ENCODE results near the gene KIRREL2.
"Not testable (repeated sequence)": the region's sequence is repeated elsewhere in the genome, so short reads cannot be mapped to it uniquely, and the experiment has no call there.

Gene KIRREL2

DNA sequence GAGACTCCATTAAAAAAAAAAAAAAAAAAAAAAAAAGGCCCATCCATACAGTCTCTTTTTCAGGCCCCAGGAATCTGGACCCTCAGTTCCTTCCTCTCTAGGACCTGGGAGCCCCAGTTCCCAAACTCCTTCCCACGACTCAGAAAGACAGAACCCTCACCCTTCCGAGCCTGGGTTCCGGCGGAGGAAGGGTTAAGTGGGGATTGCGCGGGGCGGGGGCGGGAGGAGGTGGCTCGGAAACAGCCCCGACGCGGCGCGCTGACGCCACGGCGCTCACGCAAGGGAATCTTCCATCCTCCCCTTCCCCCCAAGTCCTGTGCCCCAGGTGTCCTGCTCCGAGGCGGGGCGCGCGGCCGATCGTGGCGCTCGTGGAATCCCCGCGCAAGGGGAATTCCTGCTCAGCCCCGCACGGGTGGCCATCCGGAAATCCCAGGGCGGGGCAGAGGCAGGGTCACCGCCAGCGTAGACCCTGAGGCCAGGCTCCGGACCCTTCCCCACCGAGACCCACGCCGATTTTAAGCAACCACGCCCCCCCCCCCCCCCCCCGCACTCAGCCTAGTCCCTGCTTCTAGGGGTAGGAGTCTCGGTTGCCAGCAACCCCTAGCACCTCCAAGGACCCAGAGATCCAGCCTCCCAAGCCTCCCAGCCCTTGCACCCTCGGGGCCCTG lies 43.0 kb downstream of the KIRREL2 start:
- no peak for FAIRE-seq

DNA sequence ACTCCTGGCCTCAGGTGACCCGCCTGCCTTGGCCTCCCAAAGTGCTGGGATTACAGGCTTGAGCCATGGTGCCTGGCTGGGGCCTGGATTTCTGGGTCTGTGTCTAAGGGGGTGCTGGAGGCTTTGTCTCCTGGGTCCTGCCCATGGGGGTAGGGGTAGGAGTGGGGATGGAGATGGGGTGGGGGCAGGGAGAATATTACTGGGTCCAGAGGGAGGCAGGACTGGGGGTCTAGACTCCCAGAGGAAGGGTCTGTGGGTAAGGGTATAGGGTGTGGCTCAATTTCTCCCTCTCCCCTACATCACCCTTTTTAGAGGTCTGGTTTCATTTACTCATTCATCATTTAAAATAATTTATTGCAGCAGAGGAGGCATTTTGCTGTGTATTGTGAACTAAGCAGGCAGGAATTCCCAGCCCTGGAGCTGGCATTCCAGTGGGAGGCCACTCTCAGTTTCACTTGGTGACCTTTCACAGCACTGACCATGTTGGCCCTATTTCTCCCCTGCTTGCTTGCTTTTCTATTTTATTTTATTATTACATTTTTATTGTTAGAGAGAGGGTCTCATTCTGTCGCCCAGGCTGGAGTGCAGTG lies 44.4 kb downstream of the KIRREL2 start:
- FAIRE-seq: no peak

DNA sequence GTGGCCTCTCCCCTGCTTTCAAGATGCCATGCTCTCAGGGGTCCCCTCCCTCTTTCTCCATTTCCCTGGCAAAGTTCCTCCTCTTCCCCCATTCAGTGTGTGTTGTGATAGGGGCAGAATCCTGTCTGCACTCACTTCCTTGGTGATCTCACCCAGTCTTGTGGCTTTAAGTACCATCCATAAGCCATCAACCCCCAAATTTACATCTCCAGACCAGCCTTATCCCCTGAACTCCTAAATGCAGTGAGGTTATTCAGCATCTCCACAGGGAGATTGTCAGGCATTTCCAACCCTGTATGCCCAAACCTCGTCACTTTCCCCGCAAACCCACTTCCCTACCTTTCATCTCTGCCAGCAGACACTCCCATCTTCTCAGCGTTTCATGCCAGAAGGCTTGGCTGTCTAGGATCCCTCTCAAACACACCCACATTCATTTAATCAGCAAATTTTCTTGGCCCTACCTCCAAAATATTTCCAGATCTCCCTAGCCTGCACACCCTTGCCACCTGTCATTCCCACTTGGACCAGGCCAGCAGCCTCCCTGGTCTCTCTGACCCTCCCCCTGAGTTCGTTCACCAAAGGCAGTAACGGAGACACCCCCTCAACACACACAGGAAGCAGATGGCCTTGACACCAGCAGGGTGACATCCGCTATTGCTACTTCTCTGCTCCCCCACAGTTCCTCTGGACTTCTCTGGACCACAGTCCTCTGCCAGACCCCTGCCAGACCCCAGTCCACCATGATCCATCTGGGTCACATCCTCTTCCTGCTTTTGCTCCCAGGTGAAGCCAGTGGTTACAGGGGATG lies 45.3 kb downstream of the KIRREL2 start, which contains the start of gene HCST:
HCST (plus strand) TSS at position 676 of the 808 bp plus-strand sequence; CDS start at position 741, 65 bp downstream.
- FAIRE-seq: no peak

DNA sequence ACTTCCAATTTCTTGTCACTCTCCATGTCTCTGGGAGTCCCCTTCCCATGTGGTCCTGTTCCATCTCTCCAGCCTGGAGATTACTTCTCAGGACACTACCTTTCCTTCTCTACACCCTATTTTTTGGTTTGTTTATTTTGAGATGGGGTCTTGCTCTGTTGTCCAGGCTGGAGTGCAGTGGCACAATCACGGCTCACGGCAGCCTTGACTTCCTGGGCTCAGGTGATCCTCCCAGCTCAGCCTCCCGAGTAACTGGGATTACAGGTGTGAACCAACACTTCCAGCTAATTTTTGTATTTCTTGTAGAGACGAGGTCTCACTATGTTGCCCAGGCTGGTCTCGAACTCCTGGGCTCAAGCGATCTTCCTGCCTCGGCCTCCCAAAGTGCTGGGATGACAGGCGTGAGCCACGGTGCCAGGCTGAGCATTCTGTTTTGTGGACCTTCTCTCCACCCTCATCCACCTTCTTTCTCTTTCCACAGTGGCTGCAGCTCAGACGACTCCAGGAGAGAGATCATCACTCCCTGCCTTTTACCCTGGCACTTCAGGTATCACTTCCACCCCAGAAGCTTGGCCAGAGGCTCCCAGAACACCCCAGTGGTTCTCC lies 46.3 kb downstream of the KIRREL2 start:
- FAIRE-seq: no peak

DNA sequence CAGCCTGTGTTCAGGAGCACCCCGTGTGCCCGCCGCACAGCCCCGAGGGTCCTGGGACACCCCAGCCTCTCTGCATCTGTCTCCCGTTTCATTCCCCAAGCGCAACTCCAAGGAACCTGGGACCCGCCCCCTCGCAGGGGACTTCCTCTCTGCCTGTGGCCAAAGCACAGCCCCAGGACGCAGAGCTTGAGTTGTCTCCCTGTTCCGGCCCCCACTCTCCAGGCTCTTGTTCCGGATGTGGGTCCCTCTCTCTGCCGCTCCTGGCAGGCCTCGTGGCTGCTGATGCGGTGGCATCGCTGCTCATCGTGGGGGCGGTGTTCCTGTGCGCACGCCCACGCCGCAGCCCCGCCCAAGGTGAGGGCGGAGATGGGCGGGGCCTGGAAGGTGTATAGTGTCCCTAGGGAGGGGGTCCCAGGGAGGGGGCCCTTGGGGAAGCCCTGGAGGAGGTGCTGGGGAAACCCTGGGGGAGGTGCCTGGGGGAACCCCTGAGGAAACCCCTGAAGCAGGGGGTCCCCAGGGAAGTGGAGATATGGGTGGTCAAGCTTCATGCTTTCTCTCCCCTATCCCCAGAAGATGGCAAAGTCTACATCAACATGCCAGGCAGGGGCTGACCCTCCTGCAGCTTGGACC lies 47.0 kb downstream of the KIRREL2 start:
- no peak for FAIRE-seq

DNA sequence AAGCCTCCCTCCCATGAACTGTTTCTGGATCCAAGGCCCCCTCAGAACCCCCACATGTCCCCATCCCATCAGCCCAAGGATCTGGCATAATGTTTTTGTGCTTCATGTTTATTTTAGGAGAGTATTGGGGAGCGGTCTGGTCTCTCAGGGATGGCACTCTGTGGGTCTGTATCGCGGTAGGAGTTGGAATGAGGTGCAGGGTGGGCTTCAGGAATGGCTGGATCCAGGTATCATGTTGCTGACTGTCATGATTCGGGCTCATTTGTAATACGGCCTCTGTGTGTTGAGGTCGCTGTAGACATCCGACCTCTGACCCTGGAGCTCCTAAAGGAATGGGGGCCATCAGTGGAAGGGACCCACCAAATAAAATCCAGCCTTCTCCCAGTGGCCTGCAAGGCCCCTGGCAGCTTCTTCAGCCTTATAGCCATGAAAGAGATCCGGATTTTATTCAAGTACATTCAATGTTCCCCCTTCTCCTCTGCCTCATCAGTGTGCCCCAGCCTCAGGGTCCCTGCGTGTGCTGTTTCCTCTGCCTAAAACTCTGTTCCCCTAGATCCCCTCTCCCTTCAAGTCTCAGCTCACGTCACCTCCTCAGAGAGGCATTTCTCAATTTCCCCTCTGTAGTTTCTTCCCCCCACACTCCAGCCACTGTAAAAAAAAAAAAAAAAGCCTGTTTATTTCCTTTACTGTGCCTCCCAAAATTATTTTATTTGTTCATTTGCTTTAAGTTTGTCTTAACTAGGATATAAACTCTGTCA lies 47.8 kb downstream of the KIRREL2 start:
- no peak for FAIRE-seq

DNA sequence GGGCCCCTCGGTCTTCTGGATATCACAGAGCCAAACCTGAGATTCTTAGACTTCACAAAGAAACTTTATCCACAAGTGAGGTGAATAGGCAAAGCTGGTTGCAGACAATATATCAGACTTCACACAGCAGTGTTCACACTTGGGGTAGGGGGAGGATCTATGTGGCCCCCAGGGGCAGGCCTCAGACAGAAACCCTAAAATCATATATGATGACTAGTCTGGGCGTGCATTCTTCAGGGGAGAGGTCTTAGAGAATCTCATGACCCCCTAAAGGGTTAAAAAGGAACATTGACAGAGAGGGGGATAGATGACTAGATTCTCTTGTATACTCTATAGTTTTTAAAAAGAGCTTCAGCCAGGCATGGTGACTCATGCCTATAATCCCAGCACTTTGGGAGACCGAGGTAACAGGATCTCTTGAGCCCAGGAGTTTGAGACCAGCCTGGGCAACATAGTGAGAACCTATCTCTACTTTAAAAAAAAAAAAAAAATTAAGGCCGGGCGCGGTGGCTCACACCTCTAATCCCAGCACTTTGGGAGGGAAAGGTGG lies 48.5 kb downstream of the KIRREL2 start:
- FAIRE-seq: no peak

DNA sequence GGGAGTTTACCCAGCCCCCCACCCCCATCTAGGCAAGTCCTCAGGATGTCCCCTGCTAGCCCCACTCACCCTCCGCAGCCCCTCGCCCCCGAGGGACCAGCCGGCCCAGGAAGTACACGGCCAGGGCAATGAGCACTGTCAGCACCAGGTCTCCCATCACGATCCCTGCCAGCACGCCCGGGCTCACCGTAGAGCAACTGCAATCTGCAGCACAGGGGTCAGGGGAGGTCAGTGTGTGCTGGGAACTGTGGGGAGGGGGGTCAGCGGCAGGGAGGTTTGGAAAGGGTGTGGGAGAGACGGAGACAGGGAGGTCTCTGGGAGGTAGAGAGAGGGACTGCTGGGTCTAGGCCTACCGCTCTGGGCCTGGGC lies 50.6 kb downstream of the KIRREL2 start:
- FAIRE-seq: no peak

DNA sequence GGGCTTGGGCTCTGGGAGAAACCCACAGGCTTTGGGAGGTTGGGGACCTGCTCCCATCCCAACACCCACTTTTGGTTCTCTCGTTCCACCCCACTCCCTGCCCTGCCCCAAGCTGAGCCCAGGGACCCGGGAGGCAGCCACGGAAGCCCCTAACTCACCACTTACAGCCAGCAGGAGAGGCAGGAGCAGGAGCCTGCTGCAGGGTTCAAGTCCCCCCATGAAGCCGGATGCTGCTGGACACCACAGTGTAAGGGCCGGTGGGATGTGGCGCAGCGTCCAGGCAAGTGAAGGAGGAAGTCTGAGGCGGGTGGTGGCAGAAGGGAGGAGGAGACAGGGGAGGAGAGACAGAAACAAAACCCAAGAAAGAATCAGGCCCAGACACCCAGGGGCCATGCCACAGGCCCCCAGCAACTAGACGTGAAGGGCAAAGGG lies 51.3 kb downstream of the KIRREL2 start, which contains the start of gene TYROBP:
TYROBP (minus strand) TSS at position 286 of the 432 bp plus-strand sequence; CDS start at position 219, 67 bp downstream.
- FAIRE-seq: no peak

DNA sequence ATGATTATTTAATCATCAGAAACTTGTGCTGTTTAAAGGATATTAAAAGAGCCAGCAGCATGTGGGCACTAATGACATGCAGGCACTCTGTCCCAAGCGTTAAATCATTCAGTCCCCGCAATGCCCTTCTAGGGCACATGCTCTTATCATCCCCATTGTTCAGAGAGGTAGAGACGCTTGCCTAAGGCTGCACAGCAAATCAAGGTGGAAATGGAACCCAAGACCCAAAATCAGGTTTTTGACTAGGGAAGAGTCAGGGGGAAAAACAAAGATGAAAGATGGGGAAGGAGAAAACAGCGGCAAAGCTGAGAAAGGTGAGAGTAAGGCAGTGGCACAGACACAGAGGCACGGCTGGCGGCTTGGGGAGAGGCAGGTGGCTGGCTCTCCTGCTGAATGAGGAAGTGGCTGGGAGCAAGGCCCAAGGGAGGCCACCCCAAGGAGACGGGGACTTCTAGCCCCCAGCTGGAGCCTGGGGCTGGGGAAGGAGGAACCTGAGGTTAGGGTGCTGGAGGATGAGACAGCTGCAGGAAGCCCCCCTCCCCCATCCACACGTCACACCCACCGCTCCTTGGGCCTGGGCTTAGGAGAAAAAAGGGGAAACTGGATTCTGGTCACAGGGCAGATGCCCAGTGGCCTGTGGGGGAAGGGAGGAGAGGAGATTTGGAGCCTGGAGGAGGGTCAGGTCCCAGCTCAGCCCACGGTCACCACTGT lies 52.4 kb downstream of the KIRREL2 start:
- FAIRE-seq: no peak

DNA sequence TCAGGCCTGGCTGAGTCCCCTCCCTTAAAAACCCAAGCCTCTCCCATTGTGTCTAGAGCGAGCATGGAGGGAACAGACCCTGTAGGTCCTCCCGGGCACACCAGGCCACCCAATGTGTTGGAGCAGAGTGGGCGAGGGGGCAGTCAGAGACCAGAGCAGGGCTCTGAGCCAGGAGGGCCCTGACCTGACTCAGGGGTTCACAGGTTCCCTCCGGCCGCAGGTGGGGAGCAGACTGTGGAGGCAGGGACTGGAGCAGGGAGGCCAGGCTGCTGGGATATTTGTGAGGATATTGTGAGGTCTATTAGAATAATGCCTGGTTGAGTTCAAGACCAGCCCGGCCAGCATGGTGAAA lies 52.9 kb downstream of the KIRREL2 start:
- FAIRE-seq: no peak

DNA sequence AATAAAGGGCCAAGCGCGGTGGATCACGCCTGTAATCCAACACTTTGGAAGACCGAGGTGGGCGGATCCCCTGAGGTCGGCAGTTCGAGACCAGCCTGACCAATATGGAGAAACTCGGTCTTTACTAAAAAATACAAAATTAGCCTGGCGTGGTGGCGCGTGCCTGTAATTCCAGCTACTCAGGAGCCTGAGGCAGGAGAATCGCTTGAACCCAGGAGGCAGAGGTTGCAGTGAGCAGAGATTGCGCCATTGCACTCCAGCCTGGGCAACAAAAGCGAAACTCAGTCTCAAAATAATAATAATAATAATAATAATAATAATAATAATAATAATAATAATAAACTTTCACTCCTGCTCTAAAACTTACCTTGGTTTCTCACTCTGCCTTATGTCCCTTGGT lies 53.6 kb downstream of the KIRREL2 start:
- FAIRE-seq: not testable (repeated sequence)

DNA sequence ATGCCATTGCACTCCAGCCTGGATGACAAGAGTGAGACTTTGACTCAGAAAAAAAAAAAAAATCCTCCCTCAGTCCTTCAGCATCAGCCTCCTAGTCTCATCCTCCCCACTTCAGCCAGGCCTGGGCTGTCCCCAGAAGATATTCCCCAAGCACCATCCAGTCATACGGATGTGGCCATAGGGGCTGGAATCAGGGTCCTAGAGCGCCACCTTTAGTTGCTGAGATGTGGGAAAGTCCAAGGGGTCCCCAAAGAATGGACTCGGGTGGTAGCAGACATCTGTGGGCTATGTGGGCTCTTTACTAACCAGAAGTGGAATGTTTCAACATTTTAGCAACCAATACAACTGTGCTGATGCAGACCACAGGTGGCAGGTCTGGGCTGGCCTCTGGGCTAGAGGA lies 54.5 kb downstream of the KIRREL2 start:
- no peak for FAIRE-seq

DNA sequence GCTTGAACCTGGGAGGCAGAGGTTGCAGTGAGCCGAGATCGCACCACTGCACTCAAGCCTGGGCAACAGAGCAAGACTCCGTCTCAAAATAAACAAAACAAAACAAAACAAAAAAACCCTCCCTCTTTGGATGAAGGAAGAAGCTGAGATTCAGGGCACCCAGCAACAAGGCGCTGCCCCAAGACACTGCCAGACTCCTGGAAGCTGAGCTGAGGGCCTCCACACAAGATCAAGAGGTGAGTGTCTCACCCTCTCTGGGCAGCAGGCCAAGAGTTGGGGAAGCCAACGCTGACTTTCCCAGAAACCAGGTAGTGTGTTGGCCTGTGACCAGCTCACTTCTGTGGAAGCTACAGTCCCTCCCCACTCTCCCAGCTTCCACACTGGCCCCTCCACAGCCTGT lies 55.1 kb downstream of the KIRREL2 start:
- FAIRE-seq: no peak

DNA sequence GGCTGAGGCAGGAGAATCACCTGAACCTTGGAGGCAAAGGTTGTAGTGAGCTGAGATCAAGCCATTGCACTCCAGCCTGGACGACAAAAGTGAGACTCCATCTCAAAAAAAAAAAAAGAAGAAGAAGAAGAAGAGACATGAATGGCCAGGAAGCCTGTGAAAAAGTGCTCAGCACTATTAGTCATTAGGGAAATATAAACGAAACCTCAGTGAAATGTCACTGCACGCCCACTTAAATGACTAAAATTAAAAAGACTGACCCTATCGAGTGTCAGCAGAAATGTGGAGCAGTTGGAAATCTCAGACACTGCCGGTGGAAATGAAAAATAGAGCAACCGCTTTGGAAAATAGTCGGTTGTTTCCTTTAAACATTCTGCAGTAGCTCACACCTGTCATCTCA lies 56.9 kb downstream of the KIRREL2 start:
- no peak for FAIRE-seq

DNA sequence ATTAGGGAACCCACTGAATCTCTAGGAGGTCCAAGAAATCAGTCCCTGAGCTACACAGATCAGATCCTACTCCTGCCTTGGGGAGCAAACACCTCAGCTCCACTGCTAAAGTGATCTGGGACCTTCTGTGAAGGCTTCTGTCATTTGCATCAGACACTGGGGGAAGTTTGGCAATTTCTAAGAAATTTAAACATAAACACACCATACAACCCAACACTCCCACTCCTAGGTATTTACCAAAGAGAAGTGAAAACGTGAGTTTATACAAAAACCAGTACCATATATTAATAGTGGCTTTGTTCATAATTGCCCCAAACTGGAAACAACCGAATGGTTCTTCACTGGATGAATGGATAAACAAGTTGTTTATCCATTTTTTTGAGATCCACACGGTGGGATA lies 58.7 kb downstream of the KIRREL2 start:
- FAIRE-seq: no peak

All from TTC549 (cell line).